MM.1S (cell line): ENCODE measurements around the gene LMO7.

Source experiments
- DNase-seq: peaks from one replicate; pipeline ENCODE4 v3.0.0-alpha.2; 2015
- H2AFZ ChIP-seq: fragments of 300-600 bp; sonication (generic); 2 replicates; pipeline ENCODE4 v1.6.0; 2016; ENCODE audit warnings: antibody characterized with exemption, low read length
- H3F3A ChIP-seq: fragments of 300-600 bp; sonication (generic); 2 replicates; pipeline ENCODE4 v1.6.1; 2016; ENCODE audit warnings: mild to moderate bottlenecking, antibody characterized with exemption, low read length, moderate library complexity, mixed read lengths; ENCODE audit not compliant: insufficient read depth
- H3K27ac ChIP-seq: fragments of 300-600 bp; sonication (generic); 2 replicates; pipeline ENCODE4 v1.5.1; 2016; ENCODE audit warnings: mild to moderate bottlenecking, low read length
- H3K27me3 ChIP-seq: fragments of 300-600 bp; sonication (generic); replicated peaks from 2 replicates; pipeline ENCODE4 v1.6.0; 2016; ENCODE audit warnings: low read length; ENCODE audit not compliant: insufficient read depth
- H3K36me3 ChIP-seq: fragments of 300-600 bp; sonication (generic); replicated peaks from 2 replicates; pipeline ENCODE4 v1.6.1; 2016; ENCODE audit warnings: mild to moderate bottlenecking, low read length, mixed read lengths; ENCODE audit not compliant: insufficient read depth
- H3K4me1 ChIP-seq: fragments of 300-600 bp; sonication (generic); 2 replicates; pipeline ENCODE4 v1.6.1; 2016; ENCODE audit warnings: low read length, mixed read lengths
- H3K4me2 ChIP-seq: fragments of 300-600 bp; sonication (generic); 2 replicates; pipeline ENCODE4 v1.6.0; 2016; ENCODE audit warnings: low read depth, low read length
- H3K4me3 ChIP-seq: fragments of 300-600 bp; sonication (generic); 2 replicates; pipeline ENCODE4 v1.5.1; 2016; ENCODE audit warnings: low read length, mixed read lengths
- H3K79me2 ChIP-seq: fragments of 300-600 bp; sonication (generic); 2 replicates; pipeline ENCODE4 v1.6.1; 2016; ENCODE audit warnings: mixed run types, low read length, mixed read lengths
- H3K9ac ChIP-seq: fragments of 300-600 bp; sonication (generic); 2 replicates; pipeline ENCODE4 v1.6.1; 2016; ENCODE audit warnings: low read length, mixed read lengths
- H3K9me2 ChIP-seq: fragments of 300-600 bp; sonication (generic); replicated peaks from 2 replicates; pipeline ENCODE4 v1.6.1; 2016; ENCODE audit warnings: mild to moderate bottlenecking, low read length, mixed read lengths; ENCODE audit not compliant: insufficient read depth
- H3K9me3 ChIP-seq: fragments of 300-600 bp; sonication (generic); replicated peaks from 2 replicates; pipeline ENCODE4 v1.6.1; 2016; ENCODE audit warnings: mild to moderate bottlenecking, low read length, mixed read lengths; ENCODE audit not compliant: insufficient read depth
- H4K20me1 ChIP-seq: fragments of 300-600 bp; sonication (generic); 2 replicates; pipeline ENCODE4 v1.6.1; 2016; ENCODE audit warnings: mild to moderate bottlenecking, low read length, moderate library complexity, mixed read lengths; ENCODE audit not compliant: insufficient read depth
- CTCF ChIP-seq: fragments of 300-600 bp; sonication (generic); IDR thresholded peaks from 2 replicates; pipeline ENCODE4 v1.5.1; 2016; ENCODE audit warnings: antibody characterized with exemption, low read length, mixed read lengths
- EZH2 ChIP-seq: fragments of 300-600 bp; sonication (generic); optimal IDR thresholded peaks from 2 replicates; pipeline ENCODE3; 2017; ENCODE audit warnings: low read depth, mild to moderate bottlenecking, antibody characterized with exemption, low read length, mixed read lengths
- EZH2phosphoT487 ChIP-seq: fragments of 300-600 bp; sonication (generic); IDR thresholded peaks from 2 replicates; pipeline ENCODE4 v1.6.1; 2018; ENCODE audit warnings: antibody characterized with exemption, low read length

Gene LMO7

GRCh38 chr13:75832812-75833211 is 196.7 kb downstream of the LMO7 start:
- Histone ChIP-seq H4K20me1 (no peaks in the 10 kb centered on the region), H3K4me2 (no peak overlapping the region), H3K9ac (no peak overlapping the region), H3K27ac (no peak overlapping the region), H2AFZ (no peak overlapping the region), H3K79me2 (no peaks in the 10 kb centered on the region), H3K36me3 (no peaks in the 10 kb centered on the region), H3K4me3 (no peak overlapping the region), H3F3A (no peaks in the 10 kb centered on the region), H3K4me1 (no peaks in the 10 kb centered on the region), H3K9me2 (no peaks in the 10 kb centered on the region), H3K9me3 (no peaks in the 10 kb centered on the region), H3K27me3 (no peaks in the 10 kb centered on the region)
- TF ChIP-seq CTCF (no peak), EZH2phosphoT487 (no peak), EZH2 (no peak)
- no peak for DNase-seq

GRCh38 chr13:75836441-75836840 is 200.3 kb downstream of the LMO7 start:
- Histone ChIP-seq H3K4me3 (no peak overlapping the region), H3K27ac (no peak overlapping the region), H2AFZ (no peak overlapping the region), H3K9ac (no peak overlapping the region), H3K4me1 (no peaks in the 10 kb centered on the region), H4K20me1 (no peaks in the 10 kb centered on the region), H3K27me3 (no peaks in the 10 kb centered on the region), H3K4me2 (no peak overlapping the region), H3K9me3 (no peaks in the 10 kb centered on the region), H3K36me3 (no peaks in the 10 kb centered on the region), H3F3A (no peaks in the 10 kb centered on the region), H3K79me2 (no peaks in the 10 kb centered on the region), H3K9me2 (no peaks in the 10 kb centered on the region)
- no peak for DNase-seq
- TF ChIP-seq CTCF (no peak), EZH2 (no peak), EZH2phosphoT487 (no peak)

- H2AFZ ChIP-seq: no peak overlapping the region
- H3F3A ChIP-seq: no peaks in the 10 kb centered on the region
- no peaks in the 10 kb centered on the region for H3K9me3 ChIP-seq
- no peak overlapping the region for H3K4me3 ChIP-seq
- no peak overlapping the region for H3K4me2 ChIP-seq
- H4K20me1 ChIP-seq: no peaks in the 10 kb centered on the region
- H3K9me2 ChIP-seq: no peaks in the 10 kb centered on the region
- no peak overlapping the region for H3K9ac ChIP-seq
- no peaks in the 10 kb centered on the region for H3K36me3 ChIP-seq
- no peaks in the 10 kb centered on the region for H3K79me2 ChIP-seq
- no peaks in the 10 kb centered on the region for H3K4me1 ChIP-seq
- TF ChIP-seq EZH2: no peak
- TF ChIP-seq EZH2phosphoT487: no peak
- TF ChIP-seq CTCF: no peak
- H3K27ac ChIP-seq: no peak overlapping the region
- DNase-seq: no peak
- no peaks in the 10 kb centered on the region for H3K27me3 ChIP-seq
Observed at GRCh38 chr13:75838366-75839005, 202.4 kb downstream of the LMO7 start.
